Lung microvascular endothelial cell (primary cell): Measurements from ENCODE around the gene EML4. TPM values are rescaled to one million over a fixed set of nuclear protein-coding genes. Genes with fewer than 3 reads are reported as not detected.
A peak's percentile ranks its signal among the peaks of the same experiment; 100 is the strongest.
"Not testable (repeated sequence)": the region's sequence is repeated elsewhere in the genome, so short reads cannot be mapped to it uniquely, and the experiment has no call there.

Experiments used
- DNase-seq, 2 donors: peaks; one replicate each; pipeline versions ENCODE4 v3.0.0 to v3.0.0-alpha.2; 2010; ENCODE audit warnings: low read depth in 2 of 2
- total RNA-seq: library from RNA; depleted of rRNA; stranded (reverse); fragments of >200 nt; gene quantifications from 2 replicates; pipeline ENCODE4 v1.2.1, GENCODE V29; 2014

EML4 gene
- total RNA-seq, 1 donor from 2014 or later, result 12.5 TPM

DNA sequence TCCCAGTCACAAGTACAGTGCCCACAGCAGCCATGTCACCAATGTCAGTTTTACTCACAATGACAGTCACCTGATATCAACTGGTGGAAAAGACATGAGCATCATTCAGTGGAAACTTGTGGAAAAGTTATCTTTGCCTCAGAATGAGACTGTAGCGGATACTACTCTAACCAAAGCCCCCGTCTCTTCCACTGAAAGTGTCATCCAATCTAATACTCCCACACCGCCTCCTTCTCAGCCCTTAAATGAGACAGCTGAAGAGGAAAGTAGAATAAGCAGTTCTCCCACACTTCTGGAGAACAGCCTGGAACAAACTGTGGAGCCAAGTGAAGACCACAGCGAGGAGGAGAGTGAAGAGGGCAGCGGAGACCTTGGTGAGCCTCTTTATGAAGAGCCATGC lies 160.6 kb downstream of the EML4 start:
- DNase-seq, result no peak

DNA sequence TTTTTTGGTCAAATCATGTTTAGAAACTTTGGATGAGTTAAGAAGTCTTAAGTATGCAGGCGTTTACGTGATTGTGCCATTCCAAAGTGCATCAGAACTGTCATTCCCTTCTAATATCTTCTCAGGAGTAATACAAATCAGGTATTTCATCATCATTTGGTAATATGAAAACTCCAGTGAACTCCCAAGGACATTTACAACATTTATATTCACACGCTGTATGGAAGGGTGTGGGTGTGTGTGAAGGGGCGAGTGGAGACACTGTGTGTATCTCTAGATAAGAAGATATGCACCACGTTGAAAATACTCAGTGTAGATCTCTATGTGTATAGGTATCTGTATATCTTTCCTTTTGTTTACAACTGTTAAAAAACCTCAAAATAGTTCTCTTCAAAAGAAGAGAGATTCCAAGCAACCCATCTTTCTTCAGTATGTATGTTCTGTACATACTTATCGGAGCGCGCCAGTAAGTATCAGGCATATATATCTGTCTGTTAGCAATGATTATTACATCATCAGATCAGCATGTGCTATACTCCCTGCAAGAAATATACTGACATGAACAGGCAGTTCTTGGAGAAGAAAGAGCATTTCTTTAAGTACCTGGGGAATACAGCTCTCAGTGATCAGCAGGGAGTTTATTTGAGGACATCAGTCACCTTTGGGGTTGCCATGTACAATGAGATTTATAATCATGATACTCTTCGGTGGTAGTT lies 162.6 kb downstream of the EML4 start:
- no peak for DNase-seq

DNA sequence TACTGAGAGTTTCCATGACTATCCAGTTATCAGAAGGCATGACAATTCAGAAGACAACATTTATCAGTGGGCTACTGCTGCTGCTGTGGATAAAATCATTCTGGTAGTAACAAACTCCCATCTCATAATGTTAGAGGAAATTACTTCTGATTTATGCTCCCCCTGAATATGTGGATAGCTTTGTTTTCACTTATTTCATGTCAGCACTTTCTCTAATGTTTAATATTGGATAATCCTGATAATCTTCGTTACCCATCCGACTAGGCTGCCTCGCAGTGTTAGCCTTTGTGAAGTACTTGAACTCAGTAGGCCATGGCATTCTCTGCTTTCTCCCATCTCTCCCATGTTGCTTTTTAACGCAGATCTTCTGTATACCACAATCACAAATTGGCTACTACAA lies 163.4 kb downstream of the EML4 start:
- DNase-seq, result no peak

DNA sequence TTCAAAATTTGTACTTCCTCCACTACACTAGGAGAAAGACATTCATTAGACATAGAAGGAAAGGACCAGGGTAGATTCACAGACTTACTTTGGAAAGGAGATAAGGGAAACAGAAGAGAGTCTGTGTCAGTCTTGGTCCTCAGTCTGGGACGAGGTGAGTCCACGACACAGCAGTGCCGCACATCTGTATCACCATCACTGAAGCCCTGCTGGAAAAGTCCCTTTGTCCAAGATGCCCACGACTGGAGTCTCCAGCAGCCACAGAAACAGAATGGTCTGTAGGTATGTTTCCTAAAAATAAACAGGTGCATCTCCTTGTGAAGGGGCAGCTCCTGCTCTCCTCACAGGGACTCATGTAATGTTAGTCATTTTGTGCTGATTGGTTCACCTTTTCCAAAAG lies 164.4 kb downstream of the EML4 start:
- no peak for DNase-seq

DNA sequence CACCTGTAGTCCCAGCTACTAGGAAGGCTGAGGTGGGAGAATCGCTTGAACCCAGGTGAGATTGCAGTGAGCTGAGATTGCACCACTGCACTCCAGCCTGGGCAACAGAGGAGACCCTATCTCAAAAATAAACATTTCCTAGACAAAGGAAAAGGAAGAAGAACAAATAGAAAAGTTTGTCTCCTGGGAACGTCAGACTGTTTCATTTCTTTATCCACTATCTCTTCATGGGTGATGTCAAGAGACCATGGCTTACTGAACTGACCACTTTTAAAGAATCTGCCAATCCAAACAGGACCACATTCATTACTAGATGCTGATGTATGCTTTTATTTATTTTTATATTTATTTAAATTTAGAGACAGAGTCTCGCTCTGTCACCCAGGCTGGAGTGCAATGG lies 165.1 kb downstream of the EML4 start:
- DNase-seq, result no peak

DNA sequence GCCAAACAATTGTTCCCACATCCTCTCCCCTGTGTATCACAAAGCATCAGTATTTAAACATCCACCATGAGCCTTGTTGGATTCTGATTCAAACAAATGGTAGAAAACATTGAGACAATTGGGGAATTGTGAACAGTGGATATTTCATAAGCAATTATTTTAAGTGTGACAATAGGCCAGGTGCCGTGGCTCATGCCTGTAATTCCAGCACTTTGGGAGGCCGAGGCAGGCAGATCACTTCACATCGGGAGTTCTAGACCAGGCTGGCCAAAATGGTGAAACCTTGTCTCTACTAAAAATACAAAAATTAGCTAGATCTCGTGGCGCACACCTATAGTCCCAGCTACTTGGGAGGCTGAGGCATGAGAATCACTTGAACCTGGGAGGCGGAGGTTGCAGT lies 165.7 kb downstream of the EML4 start:
- not testable (repeated sequence) for DNase-seq

DNA sequence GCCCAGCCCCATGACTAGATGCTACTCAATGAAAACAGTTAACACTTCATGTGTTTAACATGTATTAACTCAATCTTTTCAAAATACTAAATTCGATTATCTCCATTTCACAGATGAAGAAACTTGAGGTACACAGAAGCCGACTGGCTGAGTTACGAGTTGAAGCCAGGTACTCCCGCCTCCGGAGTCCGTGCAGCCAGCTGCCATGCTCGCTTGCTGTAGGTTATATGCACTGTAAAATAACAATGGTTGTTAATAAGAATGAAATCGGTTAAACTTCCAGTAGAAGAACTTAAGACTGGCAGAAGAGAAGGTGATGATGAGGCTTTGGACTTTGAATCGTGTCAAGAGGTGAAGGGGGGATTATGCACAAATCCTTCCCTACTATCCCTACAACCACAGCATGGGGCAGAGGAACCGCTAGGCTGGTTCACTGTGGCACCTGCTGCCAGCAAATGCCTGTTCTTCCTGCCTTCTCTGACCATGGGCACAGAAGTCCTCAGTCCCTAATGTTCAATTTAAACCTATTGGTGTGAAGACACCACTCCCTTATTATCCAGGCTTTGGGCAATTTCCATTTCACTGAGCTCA lies 166.5 kb downstream of the EML4 start:
- DNase-seq, result no peak

DNA sequence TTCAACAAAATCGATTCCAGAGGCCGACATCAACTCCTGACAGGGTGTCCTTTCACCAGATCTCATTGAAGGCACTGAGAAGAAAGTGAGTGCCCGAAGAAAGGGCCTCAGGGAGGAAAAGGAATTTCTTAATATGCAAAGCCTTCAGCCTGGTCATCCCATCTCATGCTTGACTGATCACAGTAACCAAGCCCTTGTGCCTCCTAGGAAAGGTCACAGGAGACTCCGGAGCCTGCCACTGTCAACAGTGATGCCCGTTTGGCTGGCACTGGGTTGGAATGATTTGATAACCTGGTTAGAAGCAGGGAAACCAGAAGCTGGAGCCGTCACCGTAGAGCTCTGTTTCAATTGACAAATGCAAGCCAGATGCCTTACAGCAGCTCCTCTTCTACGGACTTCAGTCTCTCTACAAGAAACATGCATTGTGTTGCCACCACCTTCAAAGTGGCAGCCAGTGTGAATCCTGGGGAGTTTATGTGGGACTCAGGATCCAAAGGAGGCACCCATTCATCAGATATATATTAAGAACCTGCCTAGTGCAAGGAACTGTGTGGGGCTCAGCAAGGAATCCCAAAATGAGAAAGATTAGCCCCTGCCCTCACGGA lies 167.3 kb downstream of the EML4 start:
- DNase-seq, result no peak

DNA sequence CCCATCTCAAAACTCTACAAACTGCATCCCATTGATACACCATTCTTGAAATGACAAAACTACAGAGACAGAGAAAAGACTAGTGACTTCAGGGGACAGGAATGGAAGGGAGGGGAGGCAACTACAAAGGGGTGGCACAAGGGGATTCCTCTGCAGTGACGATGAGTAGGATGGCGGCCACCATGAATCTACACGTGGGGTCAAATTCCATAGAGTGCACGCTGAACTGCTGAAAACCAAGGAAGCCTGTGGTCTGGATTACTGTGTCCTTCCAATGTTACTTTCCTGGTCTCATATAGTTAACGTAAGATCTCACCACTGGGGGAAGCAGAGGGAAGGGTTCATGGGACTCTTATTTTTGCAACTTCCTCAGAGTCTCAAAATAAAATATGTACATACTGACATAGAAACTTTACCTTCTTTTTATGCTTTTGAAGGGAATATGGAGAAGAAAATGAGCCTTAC lies 168.2 kb downstream of the EML4 start:
- DNase-seq, result no peak

DNA sequence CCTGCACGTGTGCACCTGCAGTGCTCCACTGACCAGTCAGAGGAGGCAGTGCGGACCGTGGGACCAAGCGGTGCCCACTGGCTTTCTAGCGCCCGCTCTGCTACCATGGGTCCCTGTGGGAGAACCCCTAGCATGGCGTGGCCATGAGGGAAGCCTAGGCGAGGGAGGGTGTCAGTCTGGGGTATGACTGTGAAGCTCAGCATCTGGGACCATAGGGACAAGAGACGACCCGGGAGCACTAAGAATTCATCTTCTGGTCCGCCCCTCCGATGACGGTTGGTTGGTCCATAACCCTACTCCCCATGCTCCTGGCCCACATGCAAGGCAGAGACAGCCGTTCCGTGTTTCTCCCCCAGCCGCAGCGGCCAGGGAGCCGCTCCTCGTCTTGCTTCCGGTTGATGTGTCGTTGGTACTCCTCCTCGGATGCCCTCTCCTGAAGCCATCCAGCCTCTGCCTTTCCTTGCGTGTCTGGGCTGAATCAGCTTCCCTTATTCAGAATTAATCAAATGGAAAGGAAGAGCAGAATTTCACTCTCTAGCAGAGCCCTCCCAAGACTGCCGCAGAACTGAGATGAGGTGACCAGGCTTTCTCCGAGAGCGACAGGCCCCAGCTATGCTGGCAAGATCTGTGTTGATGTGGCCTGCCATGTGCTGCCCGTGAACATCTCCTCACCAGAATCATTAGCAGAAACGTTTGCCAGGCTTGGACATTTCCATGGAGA lies 168.9 kb downstream of the EML4 start:
- no peak for DNase-seq

DNA sequence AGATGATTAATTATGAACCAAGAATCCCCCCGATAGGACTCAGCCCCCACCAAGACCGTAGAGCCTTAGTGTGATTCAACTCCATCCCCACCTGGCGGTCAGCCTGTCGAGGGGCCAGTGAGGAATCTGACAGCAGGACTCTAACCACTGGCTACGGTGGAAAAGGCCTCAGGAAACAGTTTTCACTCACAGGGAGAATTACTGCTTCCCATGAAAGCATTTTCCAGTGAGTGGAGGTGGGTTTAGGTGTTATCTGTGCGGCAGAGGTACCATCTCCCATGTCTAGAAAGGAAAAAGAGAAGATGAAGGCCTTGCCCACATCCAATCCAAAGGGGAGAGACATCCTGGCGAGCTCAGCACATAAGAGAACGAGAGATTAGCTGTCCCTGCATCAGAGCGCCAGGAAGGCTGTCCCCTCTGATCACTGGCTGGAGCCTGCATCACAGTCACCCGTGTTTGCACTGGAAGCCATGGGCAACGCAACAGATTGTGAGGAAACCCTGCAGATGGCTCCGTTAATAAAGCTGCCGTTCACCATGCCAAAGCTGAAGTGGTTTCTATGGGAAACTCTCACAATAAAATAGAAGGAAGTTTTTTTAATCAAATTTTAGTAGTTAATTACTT lies 169.5 kb downstream of the EML4 start:
- no peak for DNase-seq

DNA sequence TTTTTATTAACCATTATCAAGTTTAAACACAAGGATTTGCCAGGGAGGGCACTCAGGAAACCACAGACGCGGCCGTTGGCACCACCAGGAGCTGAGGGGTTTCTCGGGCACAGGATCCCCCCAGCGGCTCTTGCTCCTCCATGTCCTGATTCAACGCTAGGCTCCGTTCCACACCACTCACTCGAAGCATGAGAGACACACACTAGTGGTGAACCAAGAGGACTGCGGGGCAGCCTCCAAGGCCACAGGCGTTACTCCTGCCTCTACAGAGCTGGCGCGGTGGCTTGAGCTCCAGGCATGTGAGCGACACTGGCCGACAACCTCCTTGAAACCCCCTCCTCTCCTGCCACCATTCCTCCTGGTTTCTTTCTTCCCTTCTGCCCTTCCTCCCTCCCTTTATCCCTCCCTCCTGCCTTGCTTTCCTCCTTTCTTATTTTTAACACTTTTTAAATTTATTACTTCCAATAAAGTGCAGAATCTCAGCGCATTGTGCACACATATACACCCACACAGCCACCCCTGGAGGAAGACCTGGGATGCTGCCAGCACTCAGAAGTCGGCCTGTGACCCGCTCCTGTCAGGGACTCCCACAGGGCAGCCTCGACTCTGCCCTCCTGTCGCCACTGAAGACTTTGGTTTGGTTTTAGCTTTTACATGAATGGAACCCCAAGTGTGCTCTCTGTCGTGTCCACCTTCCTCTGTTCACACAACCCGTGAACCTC lies 170.2 kb downstream of the EML4 start:
- DNase-seq, result no peak

DNA sequence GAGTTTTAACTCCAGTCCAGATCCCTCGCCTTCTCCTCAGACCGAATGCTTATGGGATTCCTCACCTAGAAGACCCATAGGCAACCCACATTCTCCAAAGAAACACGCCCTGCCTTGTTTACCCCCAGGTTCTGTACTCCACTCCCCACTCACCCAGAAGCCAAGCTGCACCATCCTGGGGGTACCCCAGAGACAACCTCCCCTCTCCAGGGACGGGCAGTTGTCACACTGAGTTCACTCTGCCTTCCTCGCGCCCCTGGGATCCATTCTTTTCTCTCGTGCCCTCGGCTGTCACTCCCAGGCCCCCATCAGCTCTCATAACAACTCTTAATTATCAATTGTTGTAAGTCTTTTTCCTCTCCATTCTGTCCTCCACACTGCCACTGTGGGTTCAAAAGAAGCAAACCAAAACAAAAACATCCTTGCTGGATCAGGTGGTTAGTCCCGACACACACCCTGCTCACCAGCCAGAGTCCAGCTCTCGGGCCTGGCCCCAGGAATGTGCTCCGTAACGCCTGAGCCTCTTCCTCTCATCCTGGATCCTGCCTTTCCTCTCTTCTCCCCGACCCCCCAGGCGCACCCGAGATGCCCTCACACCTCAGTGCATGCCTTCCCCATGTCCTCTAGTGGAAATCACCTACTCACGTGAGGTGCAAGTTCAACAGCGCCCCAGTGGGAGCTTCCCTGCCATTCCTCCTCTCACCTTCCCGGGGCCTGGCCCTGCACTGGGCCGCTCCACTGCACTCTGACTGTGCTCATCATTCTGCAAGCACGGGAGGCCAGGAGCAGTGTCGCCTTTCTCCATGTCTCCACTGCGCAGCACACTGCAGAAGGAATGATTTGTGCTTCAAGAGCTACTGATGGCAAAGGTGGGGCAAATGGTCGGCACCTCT lies 171.1 kb downstream of the EML4 start:
- no peak for DNase-seq

DNA sequence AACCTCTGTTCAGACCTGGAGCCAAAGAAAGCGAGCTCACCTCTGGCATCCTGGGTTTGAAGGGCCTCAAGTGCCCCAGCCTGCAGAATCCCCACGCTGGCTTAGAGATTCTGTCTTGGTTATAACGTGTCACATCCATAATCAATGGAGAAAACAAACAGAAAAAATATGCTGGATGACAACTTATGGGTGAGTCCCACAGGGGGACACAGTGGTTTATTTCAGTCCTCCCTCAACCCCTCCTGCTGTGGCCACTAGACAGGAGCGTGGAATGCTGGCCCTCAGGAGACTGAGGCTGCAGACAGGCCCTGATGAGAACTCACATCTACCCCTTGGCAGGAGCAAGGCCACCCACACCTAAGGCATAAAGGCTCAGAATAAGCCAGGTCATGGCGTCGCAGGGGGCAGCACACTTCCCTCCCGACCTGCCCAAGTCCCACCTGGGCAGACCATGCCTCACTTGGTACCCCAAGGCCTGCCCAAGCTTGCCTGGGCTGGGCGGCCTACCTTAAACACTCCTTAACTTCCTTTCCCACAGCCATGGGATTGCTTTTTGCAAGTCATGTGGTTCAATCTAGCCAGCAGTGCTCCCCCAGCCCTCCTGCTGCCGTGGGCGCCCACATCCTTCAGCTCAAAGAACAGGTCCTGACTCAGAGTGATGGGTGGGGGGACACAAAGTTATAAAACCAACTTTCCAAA lies 171.9 kb downstream of the EML4 start:
- no peak for DNase-seq

DNA sequence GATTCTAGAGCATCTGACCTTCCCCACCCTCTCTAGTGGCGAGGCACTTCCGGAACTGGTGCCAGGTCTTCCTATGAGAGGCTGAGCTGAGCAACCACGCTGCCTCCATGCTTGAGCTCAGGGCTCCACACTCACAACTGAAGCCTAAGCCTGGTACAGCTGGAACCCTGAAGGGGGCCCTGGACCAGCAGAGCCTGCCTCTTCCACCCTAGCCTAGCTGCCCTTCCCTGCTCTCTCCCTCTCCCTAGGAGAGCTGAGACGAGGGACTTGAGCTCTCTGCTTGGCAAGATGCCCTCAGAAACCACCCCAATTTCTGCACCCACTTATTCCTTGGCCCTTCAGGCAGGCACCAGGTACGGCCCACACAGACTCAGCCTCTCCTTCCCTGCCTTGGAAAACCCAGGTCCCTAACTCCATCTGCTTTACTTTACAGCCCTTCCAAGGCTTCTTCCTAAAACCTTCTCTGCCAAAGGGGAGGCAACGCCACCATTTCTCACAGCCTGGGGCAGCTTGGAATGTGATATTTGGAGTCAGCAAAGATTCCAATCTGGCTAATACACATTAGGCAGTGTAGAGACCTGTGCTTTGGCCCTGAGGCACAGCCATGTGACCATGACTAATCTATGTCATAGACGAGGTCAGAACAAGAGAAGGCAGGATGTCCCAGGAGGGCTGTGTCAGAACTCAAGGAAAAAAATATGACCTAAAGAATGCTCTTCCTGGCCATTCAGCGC lies 173.1 kb downstream of the EML4 start:
- peak; percentile 63 to 77 for DNase-seq

DNA sequence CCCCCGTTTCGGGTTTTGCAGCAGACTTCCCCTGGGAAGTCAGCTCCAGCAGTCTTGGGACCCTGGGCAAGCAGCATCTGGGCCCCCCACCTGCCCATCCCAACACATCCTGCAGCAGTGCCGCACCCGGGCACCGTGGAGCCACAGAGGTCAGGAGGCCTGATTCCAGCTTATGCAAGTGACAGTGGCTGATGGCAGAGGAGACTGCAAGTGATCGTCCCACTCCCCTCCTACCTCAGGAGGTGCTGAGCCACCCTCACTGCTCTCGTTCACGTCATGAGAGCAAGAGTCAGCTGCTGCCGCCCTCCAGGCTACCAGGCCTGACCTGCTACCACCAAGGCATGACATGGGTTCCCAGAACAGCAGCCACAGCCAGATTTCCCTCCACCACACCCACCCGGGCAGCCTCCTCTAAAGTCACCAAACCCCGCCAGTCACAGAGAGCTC lies 173.7 kb downstream of the EML4 start:
- DNase-seq, result no peak

DNA sequence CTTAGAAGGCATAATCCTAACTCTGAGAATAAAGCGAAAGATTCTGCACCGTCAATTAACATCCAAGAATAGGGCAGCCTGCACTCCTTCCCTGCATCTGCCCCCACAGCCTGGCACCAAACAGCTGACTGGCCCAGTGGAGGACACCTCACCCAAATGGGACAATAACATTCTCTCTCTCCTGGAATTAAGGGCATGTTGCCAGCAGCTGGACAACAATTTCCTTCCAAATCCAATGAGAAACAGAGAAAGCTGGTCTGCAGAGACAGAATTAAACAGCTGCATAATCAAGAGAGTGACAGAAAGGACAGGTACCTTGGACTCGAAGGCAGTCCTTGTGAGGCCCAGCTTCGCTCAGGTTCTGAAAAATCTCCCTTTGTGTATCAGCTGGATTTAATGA lies 176.8 kb downstream of the EML4 start:
- DNase-seq, result peak in 1 of 2 donors; percentile 79

DNA sequence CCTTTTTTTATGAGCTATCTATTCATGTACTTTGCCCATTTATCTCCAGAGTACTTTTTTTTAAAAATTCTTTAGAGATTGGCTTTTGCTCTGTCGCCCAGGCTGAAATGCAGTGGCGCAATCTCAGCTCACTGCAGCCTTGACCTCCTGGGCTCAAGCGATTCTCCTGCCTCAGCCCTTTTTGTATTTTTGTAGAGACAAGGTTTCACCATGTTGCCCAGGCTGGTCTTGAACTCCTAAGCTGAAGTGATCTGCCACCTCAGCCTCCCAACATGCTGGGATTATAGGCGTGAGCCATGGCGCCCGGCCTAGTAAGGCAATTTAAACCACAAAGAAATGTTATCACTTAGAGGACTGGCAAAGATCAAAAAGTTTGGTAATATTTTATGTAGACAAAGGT lies 177.7 kb downstream of the EML4 start:
- DNase-seq, result not testable (repeated sequence)

DNA sequence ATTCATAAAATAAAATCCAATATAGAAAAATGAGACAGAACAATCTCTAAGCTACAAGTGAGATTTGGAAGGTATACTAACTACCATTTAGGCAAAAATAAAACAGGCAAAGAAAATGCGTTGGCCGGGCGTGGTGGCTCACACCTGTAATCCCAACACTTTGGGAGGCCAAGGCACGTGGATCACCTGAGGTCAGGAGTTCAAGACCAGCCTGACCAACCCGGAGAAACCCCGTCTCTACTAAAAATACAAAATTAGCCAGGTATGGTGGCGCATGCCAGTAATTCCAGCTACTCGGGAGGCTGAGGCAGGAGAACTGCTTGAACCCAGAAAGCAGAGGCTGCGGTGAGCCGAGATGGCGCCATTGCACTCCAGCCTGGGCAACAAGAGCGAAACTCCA lies 178.4 kb downstream of the EML4 start:
- not testable (repeated sequence) for DNase-seq
